HCT116 (cell line): Measurements from ENCODE around the gene ADARB2.

ENCODE experiments used
- EZH2phosphoT487 ChIP-seq: fragments of 200-600 bp; IDR thresholded peaks from 2 replicates; pipeline ENCODE4 v1.6.1; 2018; ENCODE audit warnings: antibody characterized with exemption, borderline replicate concordance
- POLR2A ChIP-seq: IDR thresholded peaks from 2 replicates; pipeline ENCODE4 v1.7.0; 2011; ENCODE audit warnings: borderline replicate concordance; ENCODE audit not compliant: insufficient read depth, insufficient read length; ENCODE audit errors: extremely low read depth
- ZFX ChIP-seq: fragments of 450-650 bp; IDR thresholded peaks from 2 replicates; pipeline ENCODE4 v1.6.1; 2017
- TF ChIP-seq, protein P1 (sequence below): IDR thresholded peaks from 2 replicates; pipeline ENCODE4 v1.6.1; 2012; ENCODE audit warnings: low read depth

DNA sequence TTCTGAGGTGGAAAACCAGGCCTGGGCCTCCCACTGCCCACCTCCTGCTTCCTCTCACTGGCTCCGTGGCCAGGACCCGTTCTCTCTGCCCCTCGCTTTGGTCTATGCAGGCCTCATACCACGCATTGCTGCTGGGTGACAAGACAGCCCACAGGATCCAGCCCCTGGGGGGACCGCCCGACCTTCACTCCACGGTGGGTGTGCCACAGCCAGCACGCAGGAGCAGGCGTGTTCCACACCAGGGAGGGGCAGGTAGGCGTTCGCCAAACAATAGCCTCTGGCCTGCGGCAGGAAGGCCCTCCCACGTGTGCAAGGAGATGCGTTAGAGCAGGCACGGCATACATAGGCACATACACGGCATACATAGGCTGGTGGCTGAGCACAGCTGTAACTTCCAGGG is 447.7 kb downstream of the ADARB2 start:
- TF ChIP-seq POLR2A (no peak), ZFX (no peak), EZH2phosphoT487 (no peak)
- TF ChIP-seq, protein P1, sequence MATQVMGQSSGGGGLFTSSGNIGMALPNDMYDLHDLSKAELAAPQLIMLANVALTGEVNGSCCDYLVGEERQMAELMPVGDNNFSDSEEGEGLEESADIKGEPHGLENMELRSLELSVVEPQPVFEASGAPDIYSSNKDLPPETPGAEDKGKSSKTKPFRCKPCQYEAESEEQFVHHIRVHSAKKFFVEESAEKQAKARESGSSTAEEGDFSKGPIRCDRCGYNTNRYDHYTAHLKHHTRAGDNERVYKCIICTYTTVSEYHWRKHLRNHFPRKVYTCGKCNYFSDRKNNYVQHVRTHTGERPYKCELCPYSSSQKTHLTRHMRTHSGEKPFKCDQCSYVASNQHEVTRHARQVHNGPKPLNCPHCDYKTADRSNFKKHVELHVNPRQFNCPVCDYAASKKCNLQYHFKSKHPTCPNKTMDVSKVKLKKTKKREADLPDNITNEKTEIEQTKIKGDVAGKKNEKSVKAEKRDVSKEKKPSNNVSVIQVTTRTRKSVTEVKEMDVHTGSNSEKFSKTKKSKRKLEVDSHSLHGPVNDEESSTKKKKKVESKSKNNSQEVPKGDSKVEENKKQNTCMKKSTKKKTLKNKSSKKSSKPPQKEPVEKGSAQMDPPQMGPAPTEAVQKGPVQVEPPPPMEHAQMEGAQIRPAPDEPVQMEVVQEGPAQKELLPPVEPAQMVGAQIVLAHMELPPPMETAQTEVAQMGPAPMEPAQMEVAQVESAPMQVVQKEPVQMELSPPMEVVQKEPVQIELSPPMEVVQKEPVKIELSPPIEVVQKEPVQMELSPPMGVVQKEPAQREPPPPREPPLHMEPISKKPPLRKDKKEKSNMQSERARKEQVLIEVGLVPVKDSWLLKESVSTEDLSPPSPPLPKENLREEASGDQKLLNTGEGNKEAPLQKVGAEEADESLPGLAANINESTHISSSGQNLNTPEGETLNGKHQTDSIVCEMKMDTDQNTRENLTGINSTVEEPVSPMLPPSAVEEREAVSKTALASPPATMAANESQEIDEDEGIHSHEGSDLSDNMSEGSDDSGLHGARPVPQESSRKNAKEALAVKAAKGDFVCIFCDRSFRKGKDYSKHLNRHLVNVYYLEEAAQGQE, result no peak
